Lower leg skin (tissue), 3 donors: ENCODE measurements around the gene USP27X.

Source experiments
- POLR2A ChIP-seq, 2 donors: fragments of 450-650 bp; IDR thresholded peaks; one replicate each; pipeline ENCODE4 v1.6.1; 2016 to 2017; ENCODE audit warnings: antibody characterized with exemption in 2 of 2, mild to moderate bottlenecking in 1 of 2, moderate library complexity in 1 of 2
- TF ChIP-seq, protein P1 (sequence below), 3 donors: fragments of 450-650 bp; IDR thresholded peaks; one replicate each; pipeline ENCODE4 v1.5.1; 2016; ENCODE audit warnings: antibody characterized with exemption in 3 of 3, mild to moderate bottlenecking in 3 of 3, moderate library complexity in 2 of 3

- TF ChIP-seq, protein P1, sequence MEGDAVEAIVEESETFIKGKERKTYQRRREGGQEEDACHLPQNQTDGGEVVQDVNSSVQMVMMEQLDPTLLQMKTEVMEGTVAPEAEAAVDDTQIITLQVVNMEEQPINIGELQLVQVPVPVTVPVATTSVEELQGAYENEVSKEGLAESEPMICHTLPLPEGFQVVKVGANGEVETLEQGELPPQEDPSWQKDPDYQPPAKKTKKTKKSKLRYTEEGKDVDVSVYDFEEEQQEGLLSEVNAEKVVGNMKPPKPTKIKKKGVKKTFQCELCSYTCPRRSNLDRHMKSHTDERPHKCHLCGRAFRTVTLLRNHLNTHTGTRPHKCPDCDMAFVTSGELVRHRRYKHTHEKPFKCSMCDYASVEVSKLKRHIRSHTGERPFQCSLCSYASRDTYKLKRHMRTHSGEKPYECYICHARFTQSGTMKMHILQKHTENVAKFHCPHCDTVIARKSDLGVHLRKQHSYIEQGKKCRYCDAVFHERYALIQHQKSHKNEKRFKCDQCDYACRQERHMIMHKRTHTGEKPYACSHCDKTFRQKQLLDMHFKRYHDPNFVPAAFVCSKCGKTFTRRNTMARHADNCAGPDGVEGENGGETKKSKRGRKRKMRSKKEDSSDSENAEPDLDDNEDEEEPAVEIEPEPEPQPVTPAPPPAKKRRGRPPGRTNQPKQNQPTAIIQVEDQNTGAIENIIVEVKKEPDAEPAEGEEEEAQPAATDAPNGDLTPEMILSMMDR (IDR thresholded peaks at IDR 0.05): no peak
- no peak for TF ChIP-seq POLR2A (IDR thresholded peaks at IDR 0.05)
Observed at GRCh38 chrX:49858341-49858740, 20.9 kb upstream of the USP27X start.
